Osteoblast (primary cell): ENCODE results near the gene WNK2. TPM values are rescaled to one million over a fixed set of nuclear protein-coding genes. Genes with fewer than 3 reads are reported as not detected.

Source experiments
- DNase-seq: peaks from one replicate; pipeline ENCODE4 v3.0.0; 2011; ENCODE audit warnings: low spot score, mixed read lengths; ENCODE audit not compliant: insufficient read length; ENCODE audit errors: missing footprints
- H2AFZ ChIP-seq: 2 replicates; pipeline ENCODE4 v1.6.0; 2011; ENCODE audit warnings: mild to moderate bottlenecking, low read length
- H3K27ac ChIP-seq: 2 replicates; pipeline ENCODE4 v1.5.1; 2011; ENCODE audit warnings: mild to moderate bottlenecking, low read depth, low read length, moderate library complexity
- H3K27me3 ChIP-seq: 2 replicates; pipeline ENCODE4 v1.6.0; 2012; ENCODE audit warnings: mild to moderate bottlenecking, control low read depth, inconsistent platforms, low read length, moderate library complexity; ENCODE audit not compliant: insufficient read depth
- H3K36me3 ChIP-seq: 2 replicates; pipeline ENCODE4 v1.5.1; 2011; ENCODE audit warnings: mild to moderate bottlenecking, low read length, control low read depth, moderate library complexity; ENCODE audit not compliant: insufficient read depth
- H3K4me1 ChIP-seq: 2 replicates; pipeline ENCODE4 v1.5.1; 2011; ENCODE audit warnings: mild to moderate bottlenecking, low read length, control low read depth, moderate library complexity; ENCODE audit not compliant: insufficient read depth
- H3K4me2 ChIP-seq: 2 replicates; pipeline ENCODE4 v1.6.0; 2011; ENCODE audit warnings: mild to moderate bottlenecking, low read length; ENCODE audit not compliant: insufficient read depth
- H3K4me3 ChIP-seq: fragments of 200-600 bp; sonication (generic); 3 replicates; pipeline ENCODE4 v1.5.1; 2012; ENCODE audit warnings: mild to moderate bottlenecking, low read length, inconsistent platforms; ENCODE audit not compliant: insufficient read depth
- H3K79me2 ChIP-seq: 2 replicates; pipeline ENCODE4 v1.6.0; 2012; ENCODE audit warnings: mild to moderate bottlenecking, low read length, control low read depth, inconsistent platforms; ENCODE audit not compliant: insufficient read depth
- H3K9me3 ChIP-seq: 2 replicates; pipeline ENCODE4 v1.5.1; 2011; ENCODE audit warnings: low read depth, low read length, control low read depth
- H4K20me1 ChIP-seq: 2 replicates; pipeline ENCODE4 v1.6.0; 2012; ENCODE audit warnings: mild to moderate bottlenecking, low read length, control low read depth; ENCODE audit not compliant: insufficient read depth
- CTCF ChIP-seq: IDR thresholded peaks from 2 replicates; pipeline ENCODE4 v1.5.1; 2011; ENCODE audit warnings: mild to moderate bottlenecking, low read depth, low read length, moderate library complexity; ENCODE audit errors: extremely low read depth
- total RNA-seq: library from RNA; depleted of rRNA; stranded (reverse); fragments of >200 nt; gene quantifications from 2 replicates; pipeline ENCODE4 v1.2.3, GENCODE V29; 2012

The WNK2 gene
- total RNA-seq, 1 donor, result not detected

- DNase-seq, result no peak
- H3K4me1 ChIP-seq, result no peaks in the 10 kb centered on the region
- H3K27ac ChIP-seq, result no peak overlapping the region
- no peak for TF ChIP-seq CTCF
- peaks cover 3% of the 10 kb centered on the region for H3K27me3 ChIP-seq
- no peaks in the 10 kb centered on the region for H3K9me3 ChIP-seq
- no peaks in the 10 kb centered on the region for H3K79me2 ChIP-seq
- no peaks in the 10 kb centered on the region for H4K20me1 ChIP-seq
- H3K36me3 ChIP-seq, result no peaks in the 10 kb centered on the region
- H3K4me3 ChIP-seq, result no peak overlapping the region
- no peak overlapping the region for H3K4me2 ChIP-seq
- H2AFZ ChIP-seq, result no peak overlapping the region
Observed at GRCh38 chr9:93326056-93326455, 142.1 kb downstream of the WNK2 start.

- Histone ChIP-seq H3K4me3 (no peak overlapping the region), H3K4me1 (no peaks in the 10 kb centered on the region), H3K9me3 (no peaks in the 10 kb centered on the region), H3K27me3 (peaks cover 3% of the 10 kb centered on the region), H2AFZ (no peak overlapping the region), H3K4me2 (no peak overlapping the region), H3K27ac (no peak overlapping the region), H3K36me3 (no peaks in the 10 kb centered on the region), H3K79me2 (no peaks in the 10 kb centered on the region), H4K20me1 (no peaks in the 10 kb centered on the region)
- DNase-seq, result no peak
- no peak for TF ChIP-seq CTCF
Observed at GRCh38 chr9:93326654-93327053, 142.7 kb downstream of the WNK2 start.

- no peak for TF ChIP-seq CTCF
Observed at GRCh38 chr9:93329629-93330280, 145.8 kb downstream of the WNK2 start.

GRCh38 chr9:93332317-93332716, 148.4 kb downstream of the WNK2 start:
- Histone ChIP-seq H3K9me3 (no peaks in the 10 kb centered on the region), H4K20me1 (no peaks in the 10 kb centered on the region), H3K79me2 (no peaks in the 10 kb centered on the region), H3K27me3 (no peaks in the 10 kb centered on the region), H2AFZ (no peak overlapping the region), H3K4me1 (no peaks in the 10 kb centered on the region), H3K27ac (no peak overlapping the region), H3K36me3 (no peaks in the 10 kb centered on the region), H3K4me2 (no peak overlapping the region), H3K4me3 (no peak overlapping the region)
- TF ChIP-seq CTCF, result no peak
- DNase-seq, result no peak

More at GRCh38 chr9:93329629-93330280, 145.8 kb downstream of the WNK2 start:
- Histone ChIP-seq H3K4me3 (no peak overlapping the region), H3K4me2 (no peak overlapping the region), H3K4me1 (no peaks in the 10 kb centered on the region), H3K27me3 (peaks cover 3% of the 10 kb centered on the region), H4K20me1 (no peaks in the 10 kb centered on the region), H3K36me3 (no peaks in the 10 kb centered on the region), H2AFZ (no peak overlapping the region), H3K27ac (no peak overlapping the region), H3K9me3 (no peaks in the 10 kb centered on the region), H3K79me2 (no peaks in the 10 kb centered on the region)
- no peak for DNase-seq
